Endodermal cell (in vitro differentiated cells): ENCODE data around the gene BTBD16. TPM values are rescaled to one million over a fixed set of nuclear protein-coding genes. Genes with fewer than 3 reads are reported as not detected.

Source experiments
- DNase-seq: peaks from one replicate; pipeline ENCODE4 v3.0.0-alpha.2; 2017
- H3K27ac ChIP-seq: 2 replicates; pipeline ENCODE4 v1.5.1; 2013; ENCODE audit warnings: mild to moderate bottlenecking, low read depth, low read length, moderate library complexity
- H3K27me3 ChIP-seq: 2 replicates; pipeline ENCODE4 v1.6.1; 2013; ENCODE audit warnings: mild to moderate bottlenecking, low read length, moderate library complexity; ENCODE audit not compliant: insufficient read depth, control insufficient read depth, poor library complexity, severe bottlenecking
- H3K36me3 ChIP-seq: 2 replicates; pipeline ENCODE4 v1.7.0; 2013; ENCODE audit warnings: mild to moderate bottlenecking, low read length, moderate library complexity; ENCODE audit not compliant: control insufficient read depth, insufficient read depth
- H3K4me1 ChIP-seq: one replicate; pipeline ENCODE4 v1.7.0; 2013; ENCODE audit warnings: low read length; ENCODE audit not compliant: control insufficient read depth, insufficient read depth
- H3K4me3 ChIP-seq: 2 replicates; pipeline ENCODE4 v1.5.1; 2013; ENCODE audit warnings: mild to moderate bottlenecking, low read length, moderate library complexity
- H3K9ac ChIP-seq: 2 replicates; pipeline ENCODE4 v1.6.1; 2013; ENCODE audit warnings: mild to moderate bottlenecking, low read length, moderate library complexity; ENCODE audit not compliant: poor library complexity, severe bottlenecking; ENCODE audit errors: extremely low read depth
- H3K9me3 ChIP-seq: 2 replicates; pipeline ENCODE4 v1.6.1; 2013; ENCODE audit warnings: mild to moderate bottlenecking, low read length, moderate library complexity; ENCODE audit not compliant: control insufficient read depth
- H3K27ac Mint-ChIP-seq: 2 replicates; pipeline ENCODE4 v1.8.0; 2020; ENCODE audit warnings: mixed read lengths
- H3K27me3 Mint-ChIP-seq: 2 replicates; pipeline ENCODE4 v1.8.0; 2021; ENCODE audit warnings: mild to moderate bottlenecking, mixed read lengths; ENCODE audit not compliant: insufficient read depth
- H3K36me3 Mint-ChIP-seq: 2 replicates; pipeline ENCODE4 v1.8.0; 2020; ENCODE audit warnings: low read depth, mixed read lengths
- H3K4me1 Mint-ChIP-seq: 2 replicates; pipeline ENCODE4 v1.8.0; 2020; ENCODE audit warnings: mixed read lengths
- H3K4me3 Mint-ChIP-seq: 2 replicates; pipeline ENCODE4 v1.8.0; 2020; ENCODE audit warnings: mild to moderate bottlenecking, moderate library complexity, mixed read lengths
- H3K9me3 Mint-ChIP-seq: 2 replicates; pipeline ENCODE4 v1.8.0; 2020; ENCODE audit warnings: mild to moderate bottlenecking, mixed read lengths
- CTCF ChIP-seq: fragments of 200-600 bp; sonication (generic); conservative IDR thresholded peaks from 2 replicates; pipeline ENCODE4 v1.5.0; 2021; ENCODE audit warnings: antibody characterized with exemption, mild to moderate bottlenecking
- WGBS, 2 experiments: methylation state at CpG; one replicate each; pipeline versions ENCODE4 v1.1.5 to v1.1.7; 2013; ENCODE audit warnings: missing lambda C conversion rate in 2 of 2, mixed read lengths in 1 of 2; ENCODE audit not compliant: insufficient coverage in 1 of 2, insufficient read length in 1 of 2; 5-methylcytosine and 5-hydroxymethylcytosine counted together
- total RNA-seq, 2 donors: library from RNA; stranded (reverse); fragmentation: NEBNext Ultra II Directional in 1 of 2; extraction: Animal tissue kit (Norgen Biotek cat#: 25700) in 1 of 2; gene quantifications; 2 replicates in 1 of 2; 3 replicates in 1 of 2; pipeline ENCODE4 v1.2.1, GENCODE V29; 2021

Gene BTBD16
- total RNA-seq, 2 donors from 2014 or later = not detected

- DNase-seq = no peak
- no peak for TF ChIP-seq CTCF
- Mint-ChIP-seq H3K36me3 (peaks cover 28% of the 10 kb centered on the region), H3K9me3 (peaks cover 2% of the 10 kb centered on the region), H3K4me3 (no peak overlapping the region), H3K4me1 (peaks cover 10% of the 10 kb centered on the region), H3K27me3 (no peaks in the 10 kb centered on the region), H3K27ac (no peak overlapping the region)
- Histone ChIP-seq H3K4me1 (no peaks in the 10 kb centered on the region), H3K4me3 (no peak overlapping the region), H3K27me3 (no peaks in the 10 kb centered on the region), H3K27ac (no peak overlapping the region), H3K9ac (no peak overlapping the region), H3K9me3 (no peaks in the 10 kb centered on the region), H3K36me3 (peaks cover 5% of the 10 kb centered on the region)
- 83 to 96% methylated on average over 1 to 2 of the region's 2 CpGs for WGBS, 2 experiments
Observed at GRCh38 chr10:122387572-122387971, 116.5 kb downstream of the BTBD16 start.

Other genes starting within 250 kb of the BTBD16 start
- 10 to 100 TPM; 29.6 to 49.0 TPM for gene PLEKHA1, start 103.4 kb downstream of the BTBD16 start, total RNA-seq
- gene ARMS2, start 183.4 kb downstream of the BTBD16 start, total RNA-seq = not detected
- gene HTRA1, start 190.3 kb downstream of the BTBD16 start, total RNA-seq = 1 to 10 TPM; 1.7 to 3.1 TPM